GM18870 (cell line): ENCODE measurements around the gene GJA10.

Experiments
- ATAC-seq: cut with Tn5 transposase; IDR thresholded peaks from one replicate; pipeline ENCODE4 v1.9.1; 2021; ENCODE audit warnings: moderate library complexity; ENCODE audit not compliant: unreplicated experiment

GJA10 gene

DNA sequence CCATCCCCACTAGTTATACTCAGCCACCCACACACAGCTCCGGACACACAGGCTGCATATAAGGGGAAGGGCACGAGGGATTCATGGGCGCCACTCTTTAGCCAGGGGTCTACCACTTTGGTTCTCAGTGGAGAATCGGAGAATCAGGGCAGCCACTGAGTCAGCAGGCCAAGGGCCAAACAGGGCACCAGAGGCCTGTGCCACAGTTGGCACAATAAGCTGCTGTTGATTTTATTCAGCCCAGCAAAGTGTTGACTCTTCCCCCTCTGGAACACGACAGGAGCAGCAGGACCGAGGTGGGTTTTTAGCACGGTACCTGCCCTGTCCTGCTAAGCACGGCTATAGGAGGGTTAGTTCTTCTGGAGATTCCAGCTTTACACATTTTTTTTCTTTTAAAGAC, 48.3 kb downstream of the GJA10 start:
- ATAC-seq, result no peak

DNA sequence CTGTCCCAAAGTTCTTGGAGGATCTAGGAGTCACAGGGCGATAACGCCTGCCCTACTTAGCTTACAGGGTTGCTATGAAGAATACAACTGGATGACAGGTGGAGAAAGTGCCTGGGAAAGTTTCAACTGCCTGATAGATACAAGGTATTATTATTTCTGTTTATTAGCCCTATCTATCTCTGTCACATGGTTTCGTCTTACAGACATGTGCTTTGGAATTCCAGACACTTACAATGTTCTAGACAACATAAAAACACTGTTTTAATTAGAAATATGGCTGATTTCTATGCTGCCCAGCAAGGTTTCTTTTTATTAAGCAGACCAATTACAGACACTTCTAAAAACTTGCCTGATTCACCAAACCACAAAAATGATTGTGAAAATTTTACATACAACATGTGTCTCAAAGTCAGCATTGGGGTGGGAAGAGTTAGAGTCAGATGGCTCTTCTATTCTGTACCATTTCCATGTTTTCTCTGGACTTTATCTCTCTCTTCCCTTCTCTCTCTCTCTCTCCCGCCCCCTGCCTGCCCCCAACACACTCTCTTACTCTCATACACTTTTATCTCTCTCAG, 50.0 kb downstream of the GJA10 start:
- no peak for ATAC-seq

DNA sequence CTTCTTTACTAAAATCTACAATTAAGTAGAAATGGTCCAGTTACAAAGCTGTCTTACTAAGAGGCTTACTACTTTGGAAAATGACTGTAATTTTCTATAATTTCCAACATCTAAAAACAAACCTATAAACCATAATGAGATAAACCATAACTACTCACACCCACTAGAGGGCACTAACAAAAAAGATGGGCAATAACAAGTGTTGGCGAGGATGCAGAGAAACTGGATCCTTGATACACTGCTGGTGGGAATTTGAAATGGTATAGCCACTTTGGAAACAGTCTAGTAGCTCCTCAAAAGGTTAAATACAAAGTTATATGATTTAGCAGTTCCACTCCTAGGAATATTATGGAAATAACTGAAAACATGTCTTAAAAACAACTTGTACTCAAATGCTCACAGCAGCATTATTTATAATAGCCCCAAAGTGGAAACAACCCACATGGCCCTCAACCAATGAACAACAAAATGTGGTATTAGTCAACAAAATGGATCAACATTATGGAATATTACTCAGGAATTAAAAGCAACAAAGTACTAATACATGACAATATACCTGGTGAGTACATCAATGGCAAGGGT, 50.6 kb downstream of the GJA10 start:
- no peak for ATAC-seq
